HG02973 (cell line): ENCODE results near the gene ZBTB48.
"Not testable (repeated sequence)": the region's sequence is repeated elsewhere in the genome, so short reads cannot be mapped to it uniquely, and the experiment has no call there.

Source experiments
- ATAC-seq: cut with Tn5 transposase; IDR thresholded peaks from one replicate; pipeline ENCODE4 v1.9.1; 2021; ENCODE audit warnings: moderate library complexity; ENCODE audit not compliant: unreplicated experiment

ZBTB48 gene

DNA sequence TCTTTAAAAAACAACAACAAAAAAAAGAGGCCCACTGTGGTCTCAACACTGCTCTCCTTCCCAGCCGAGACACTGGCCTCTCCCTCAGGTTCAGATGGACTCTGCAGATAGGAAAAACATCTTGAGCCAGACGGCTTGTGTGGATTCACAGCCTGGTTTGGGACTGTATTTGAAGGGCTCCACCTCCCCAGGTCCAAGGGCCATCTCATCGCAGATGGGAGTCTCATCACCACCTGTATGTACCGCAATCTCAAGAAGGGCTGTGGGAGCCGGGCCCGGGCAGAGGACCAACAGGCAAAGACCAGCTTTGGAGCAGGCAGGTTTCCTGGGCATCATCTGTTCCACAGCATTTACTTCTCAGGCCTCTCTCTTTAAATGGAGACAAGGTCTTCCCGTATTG lies 10.3 kb downstream of the ZBTB48 start:
- ATAC-seq: no peak

DNA sequence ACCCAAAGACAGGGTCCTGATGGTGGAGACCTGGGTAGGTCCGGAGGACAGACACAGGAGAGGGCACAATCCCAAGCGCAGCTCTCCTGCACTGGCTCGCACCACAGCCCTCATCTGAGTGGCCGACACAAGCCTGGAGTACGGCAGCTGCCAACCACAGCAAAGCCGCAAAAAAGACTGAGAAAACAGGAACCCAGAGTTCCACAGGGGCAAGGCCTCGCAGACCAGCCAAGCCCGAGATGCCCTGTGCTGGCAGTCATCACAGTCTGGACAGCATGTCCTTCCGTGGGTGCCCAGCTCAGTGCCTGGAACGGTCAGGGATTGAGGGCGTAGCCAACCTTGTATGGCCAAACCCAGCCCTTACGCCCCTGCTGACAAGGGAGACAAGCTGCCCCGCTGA lies 11.4 kb downstream of the ZBTB48 start:
- ATAC-seq: no peak

DNA sequence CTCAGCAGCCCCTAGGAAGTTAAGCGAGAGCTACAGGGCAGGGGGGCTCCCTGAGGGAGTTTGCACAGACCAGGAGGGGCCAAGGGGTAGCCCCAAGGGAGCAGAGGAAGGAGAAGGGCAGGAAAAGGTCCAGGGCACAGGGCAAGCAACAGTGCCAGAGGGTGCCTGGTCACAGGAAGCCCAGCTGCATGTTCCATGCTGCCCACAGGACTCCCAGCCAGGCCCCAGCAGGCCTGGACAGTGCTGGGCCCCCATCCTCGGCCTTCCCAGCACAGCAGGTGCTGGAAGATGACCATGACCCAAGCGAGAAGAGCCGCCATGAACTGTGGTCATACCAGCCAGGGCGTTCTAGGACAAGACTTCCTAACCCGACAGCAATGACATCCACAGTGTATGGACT lies 11.8 kb downstream of the ZBTB48 start:
- no peak for ATAC-seq

DNA sequence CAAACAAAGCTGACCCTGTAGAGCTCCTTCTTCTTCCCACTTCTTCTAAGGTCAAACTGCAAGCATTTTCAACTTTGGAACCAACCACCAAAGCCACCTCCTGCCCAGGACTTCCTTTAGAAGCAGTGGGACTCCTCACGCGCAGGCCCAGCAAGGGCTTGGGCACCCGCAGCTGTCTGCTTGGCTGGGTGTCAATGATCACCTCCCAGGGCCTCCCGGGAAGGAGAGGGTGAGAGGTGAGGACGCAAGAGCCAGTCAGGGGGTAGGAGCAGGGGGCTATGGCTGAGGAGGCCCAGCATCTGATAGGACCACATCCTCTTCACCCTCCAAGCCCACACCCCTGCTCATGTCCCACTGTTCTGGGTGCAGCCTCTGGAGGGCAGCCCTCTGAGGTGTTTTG lies 12.6 kb downstream of the ZBTB48 start:
- no peak for ATAC-seq

DNA sequence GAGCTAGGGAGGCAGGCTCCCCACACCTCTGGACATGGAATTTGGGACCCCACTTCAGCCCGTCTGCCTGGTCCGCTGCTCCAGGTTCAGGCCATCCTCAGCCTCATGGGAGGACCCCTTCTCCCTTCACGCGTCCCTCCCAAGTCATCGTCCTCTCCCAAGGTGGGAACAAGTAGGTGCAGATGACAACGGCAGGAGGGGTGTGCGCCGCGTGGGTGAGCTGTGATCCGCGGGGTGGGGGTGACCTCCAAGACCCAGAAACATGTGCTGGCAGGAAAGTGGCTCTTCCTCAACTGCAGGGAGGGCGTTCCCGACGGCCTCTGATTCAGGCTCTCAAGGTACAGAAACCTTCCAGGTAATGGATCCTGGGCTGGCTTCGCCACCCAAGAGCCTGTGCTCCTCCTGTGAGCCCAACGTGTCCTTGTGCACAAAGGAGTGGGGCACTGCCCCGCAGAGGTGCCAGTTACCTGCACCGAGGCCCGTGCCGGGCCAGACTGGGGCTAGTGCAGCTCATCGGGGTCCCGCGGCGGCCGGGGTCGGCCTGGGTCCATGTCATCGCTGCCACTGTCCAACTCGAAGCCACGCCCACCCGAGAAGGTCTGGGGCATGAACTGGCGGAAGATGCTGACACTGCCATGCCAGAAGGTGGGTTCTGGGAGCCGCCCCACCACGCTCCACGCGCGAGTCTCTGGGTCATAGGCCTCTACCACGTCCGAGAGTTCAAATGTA lies 13.2 kb downstream of the ZBTB48 start:
- ATAC-seq: no peak

DNA sequence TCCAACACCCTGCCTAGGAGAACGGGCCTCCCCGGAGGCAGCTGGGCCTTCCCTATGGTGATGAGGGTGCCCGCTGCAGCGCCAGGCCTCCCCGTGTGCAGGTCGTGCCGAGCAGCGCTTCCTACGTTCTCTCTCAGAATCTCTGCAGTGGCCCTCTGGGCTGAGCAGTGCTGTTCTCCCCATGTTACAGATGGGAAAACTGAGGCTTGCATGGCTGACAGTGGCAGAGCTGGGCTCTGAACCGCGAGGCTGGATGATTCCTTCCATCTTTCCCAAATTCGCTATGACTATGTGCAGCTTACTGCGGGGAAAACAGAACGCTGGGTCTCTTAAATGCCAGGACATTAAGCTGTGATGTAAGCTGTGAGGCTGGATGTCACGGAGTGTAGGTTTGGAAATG lies 14.0 kb downstream of the ZBTB48 start:
- ATAC-seq: no peak

DNA sequence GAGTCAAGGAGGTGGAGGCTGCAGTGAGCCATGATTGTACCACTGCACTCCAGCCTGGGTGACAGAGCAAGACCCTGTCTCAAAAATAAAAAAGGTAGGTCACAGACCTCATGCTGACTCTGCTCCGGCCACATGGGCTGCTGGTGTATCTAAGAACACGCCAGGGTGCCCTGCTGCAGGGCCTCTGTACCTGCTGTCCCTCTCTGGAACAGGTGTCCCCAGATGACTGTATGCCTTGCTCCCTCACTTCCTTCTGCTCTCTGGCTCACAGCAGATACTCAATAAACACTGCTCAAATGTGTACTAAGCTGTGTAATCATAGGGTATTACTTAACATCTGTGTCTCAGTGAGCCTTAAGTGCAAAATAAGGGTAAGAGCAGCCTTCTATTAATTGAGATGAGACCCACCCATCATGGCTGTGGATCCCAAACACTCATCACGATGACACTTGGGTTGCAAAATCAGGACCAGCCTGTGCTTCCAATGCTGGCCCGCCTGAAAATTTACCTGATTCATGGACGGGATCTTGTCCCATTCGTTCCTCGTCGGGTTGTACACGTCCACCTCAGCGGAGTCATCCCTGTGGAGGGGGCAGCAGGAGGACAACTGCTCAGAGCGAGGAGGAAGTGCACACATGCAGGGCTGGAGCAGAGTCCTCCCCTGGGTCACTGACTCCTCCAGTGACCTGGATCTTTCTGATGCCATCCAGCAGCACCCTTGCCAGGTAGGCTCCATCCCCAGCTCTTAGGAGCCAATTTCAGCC lies 15.4 kb downstream of the ZBTB48 start:
- ATAC-seq: no peak

DNA sequence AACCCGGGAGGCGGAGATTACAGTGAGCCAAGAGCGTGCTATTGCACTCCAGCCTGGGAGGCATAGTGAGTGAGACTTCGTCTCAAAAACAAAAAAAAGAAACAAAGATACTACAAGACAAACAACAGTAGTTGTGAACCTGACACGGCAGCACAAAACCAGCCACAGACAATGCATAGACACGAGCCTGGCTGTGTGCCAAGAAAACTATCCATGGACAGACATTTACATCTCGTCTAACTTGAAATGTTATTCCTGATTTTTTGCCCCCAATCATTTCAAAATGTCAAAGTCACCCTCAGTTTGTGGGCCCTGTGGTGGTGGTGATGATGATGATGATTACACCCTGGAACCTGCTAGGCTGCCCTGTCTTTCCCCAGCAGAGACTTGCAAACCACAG lies 16.6 kb downstream of the ZBTB48 start:
- no peak for ATAC-seq

DNA sequence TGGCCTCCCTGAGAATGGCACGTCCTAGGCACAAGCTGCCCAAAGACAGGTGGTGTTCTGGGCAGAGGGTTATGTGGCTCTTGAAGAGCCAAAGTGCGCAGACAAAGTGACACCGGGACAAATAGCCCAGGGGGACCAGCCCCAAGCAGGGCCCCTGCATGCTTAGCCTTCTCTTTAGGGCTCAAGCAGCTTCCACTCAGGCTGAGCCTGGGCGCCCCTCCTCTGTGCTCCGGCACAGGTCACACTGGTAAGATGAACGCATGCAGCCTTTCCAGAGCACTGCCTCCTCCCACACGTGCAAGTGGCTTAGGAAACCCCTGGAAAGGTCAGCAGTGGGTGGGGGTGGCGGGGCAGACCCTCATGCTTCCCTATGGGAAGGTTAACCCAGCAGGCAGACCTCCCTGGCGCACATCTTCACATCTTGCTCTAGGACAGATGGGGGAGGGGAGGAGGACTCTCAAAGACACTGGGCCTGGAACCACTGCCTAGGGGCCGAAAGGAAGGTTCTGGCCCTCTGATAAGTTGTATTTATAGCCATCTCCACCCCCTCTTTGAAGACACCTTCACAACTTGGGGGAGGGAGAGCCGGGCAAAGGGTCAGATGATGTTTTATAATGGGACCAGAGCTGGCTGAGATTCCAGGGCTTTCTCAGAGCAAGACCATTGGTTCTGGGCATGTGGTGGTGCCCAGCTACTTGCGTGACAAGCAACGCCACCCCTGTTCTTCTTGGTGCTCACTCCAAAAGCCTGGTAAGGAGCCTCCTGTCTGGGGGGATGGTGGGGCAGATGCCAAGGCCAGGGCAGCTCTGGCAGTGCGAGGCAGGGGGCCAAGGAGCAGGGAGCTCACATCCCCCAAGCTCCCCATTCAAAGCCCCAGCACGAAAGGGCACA lies 17.3 kb downstream of the ZBTB48 start:
- ATAC-seq: no peak

DNA sequence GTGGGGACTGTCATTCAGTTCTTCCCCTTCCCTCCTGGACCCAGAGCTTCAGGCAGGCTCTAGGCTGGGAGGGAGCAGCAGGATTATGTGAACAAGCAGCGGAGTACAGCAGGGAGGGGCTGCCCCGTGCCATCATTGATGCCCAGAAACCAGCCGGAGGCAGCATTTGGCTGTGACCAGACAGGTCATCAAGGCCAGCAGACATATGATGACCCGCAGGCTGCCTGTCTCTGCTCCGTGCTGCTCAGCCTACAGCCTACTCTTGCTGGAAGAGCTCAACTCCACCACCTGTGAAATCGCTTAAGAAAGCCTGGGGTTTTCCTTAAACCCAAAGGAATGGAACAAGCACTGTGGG lies 18.0 kb downstream of the ZBTB48 start:
- ATAC-seq: no peak

DNA sequence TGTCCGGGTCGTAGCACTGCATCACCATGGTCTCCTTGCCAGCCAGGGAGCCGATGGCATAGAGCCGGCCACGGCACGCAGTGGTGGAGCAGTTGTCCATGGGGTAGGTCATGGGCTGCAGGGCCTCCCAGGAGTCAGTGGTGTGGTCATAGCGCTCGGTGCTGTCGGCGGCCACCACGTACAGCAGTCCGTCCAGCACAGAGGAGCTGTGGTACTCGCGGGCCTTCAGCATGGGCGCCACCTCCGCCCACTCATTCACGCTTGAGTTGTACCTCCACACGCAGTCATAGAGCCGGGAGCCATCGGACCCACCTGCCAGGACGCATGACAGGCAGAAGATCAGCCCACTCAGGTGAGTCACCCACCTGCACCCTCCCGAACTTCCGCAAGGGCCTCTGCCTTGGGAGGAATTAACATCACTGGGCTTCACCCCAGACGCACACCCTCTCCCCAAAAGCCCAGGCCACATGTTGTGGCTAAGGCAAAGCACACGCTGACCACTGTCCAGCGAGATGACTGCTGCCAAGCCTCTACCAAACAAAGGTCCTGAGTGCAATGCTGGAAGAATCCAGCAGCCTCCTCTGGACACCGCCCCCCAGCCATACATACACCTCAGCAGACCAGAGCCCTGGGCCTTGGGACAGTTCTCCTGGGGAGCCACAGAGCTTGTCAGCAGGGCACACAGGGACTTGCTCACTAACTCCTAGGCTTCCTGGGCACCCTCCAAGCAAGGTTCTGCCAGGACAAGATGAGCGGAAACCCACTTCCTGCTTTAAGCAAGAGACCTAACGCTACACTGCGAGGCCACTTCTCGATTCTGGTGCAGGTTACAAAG lies 19.6 kb downstream of the ZBTB48 start:
- ATAC-seq: no peak

DNA sequence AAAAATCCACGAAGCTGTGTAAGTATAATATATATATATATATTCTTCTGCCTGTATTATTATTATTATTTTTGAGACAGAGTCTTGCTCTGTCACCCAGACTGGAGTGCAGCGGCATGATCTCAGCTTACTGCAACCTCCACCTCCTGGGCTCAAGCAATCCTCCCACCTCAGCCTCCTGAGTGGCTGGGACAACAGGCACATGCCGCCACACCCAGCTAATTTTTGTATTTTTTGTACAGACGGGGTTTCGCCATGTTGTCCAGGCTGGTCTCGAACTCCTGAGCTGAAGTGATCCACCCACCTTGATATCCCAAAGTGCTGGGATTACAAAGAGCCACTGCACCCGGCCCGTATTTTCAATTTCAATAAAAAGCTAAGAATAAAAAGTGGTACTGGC lies 20.2 kb downstream of the ZBTB48 start:
- not testable (repeated sequence) for ATAC-seq

DNA sequence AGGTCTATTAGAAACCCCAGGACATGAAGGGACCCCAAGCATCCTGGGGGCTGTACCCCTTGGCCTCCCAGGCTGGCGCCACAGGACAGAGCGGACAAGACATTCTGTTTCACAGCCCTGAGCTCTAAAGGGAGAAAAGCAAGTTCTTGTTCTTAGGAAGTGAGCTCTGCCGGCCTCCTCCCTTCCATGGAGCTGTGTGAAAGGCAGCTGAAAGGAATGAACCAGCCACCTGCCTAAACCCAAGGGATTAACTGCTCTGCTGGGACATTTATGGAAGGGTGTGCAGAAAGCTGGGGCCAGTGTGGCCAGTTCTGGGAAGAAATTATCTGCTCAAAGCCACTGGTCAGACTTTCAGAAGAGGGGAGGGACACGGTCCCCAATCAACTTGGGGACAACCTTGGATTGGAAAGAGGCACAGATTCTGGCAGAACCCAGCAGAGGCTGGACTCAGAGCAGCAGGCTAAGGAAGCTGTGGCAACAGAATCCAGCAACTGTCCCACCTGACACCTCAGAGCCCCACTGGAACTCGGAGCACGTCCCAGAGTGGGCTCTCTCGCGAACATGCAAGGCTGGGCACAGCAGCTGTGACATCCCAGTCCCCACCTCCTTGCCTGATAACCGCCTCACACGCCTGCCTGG lies 20.7 kb downstream of the ZBTB48 start:
- no peak for ATAC-seq

DNA sequence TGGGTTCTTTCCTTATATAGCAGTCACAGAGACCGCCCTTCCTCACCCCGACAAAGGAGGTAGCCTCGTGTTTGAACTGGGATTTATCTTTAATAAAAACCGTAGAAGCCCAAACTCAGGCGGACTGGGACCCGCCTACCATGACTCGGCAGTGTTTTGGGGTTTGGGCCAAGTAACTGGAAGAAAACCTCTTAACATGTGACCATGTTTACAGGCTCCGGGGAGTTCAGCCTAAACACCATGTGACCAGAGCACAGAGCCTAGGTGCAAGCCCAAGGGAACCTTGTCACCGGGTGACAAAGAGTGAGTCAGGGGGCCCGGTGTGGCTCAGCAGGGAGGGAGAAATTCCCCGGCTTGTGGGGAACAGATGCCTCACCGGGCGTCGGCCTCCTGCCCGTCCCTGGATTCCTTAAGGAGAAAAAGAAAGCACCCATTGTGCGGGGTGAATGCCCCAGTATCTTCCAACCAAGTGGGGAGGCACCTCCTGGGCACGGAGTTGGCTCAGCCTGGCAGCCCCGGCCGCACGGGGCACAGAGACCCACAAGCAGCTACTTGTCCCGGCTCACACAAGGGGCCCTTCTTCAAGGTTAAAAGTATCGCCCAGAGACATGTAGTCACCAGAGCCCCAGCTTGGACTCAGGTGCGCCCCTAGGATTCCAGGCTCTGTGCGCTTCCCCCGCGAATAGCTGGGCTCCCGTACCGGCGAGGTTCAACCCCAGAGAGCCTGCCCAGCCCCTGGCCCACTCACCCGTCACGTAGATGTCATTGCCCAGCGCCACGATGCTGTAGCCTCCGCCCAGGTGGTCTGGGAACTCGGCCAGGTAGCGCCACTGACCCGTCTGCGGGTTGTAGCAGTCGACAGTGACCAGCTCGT lies 21.5 kb downstream of the ZBTB48 start:
- peak; percentile 26 for ATAC-seq

DNA sequence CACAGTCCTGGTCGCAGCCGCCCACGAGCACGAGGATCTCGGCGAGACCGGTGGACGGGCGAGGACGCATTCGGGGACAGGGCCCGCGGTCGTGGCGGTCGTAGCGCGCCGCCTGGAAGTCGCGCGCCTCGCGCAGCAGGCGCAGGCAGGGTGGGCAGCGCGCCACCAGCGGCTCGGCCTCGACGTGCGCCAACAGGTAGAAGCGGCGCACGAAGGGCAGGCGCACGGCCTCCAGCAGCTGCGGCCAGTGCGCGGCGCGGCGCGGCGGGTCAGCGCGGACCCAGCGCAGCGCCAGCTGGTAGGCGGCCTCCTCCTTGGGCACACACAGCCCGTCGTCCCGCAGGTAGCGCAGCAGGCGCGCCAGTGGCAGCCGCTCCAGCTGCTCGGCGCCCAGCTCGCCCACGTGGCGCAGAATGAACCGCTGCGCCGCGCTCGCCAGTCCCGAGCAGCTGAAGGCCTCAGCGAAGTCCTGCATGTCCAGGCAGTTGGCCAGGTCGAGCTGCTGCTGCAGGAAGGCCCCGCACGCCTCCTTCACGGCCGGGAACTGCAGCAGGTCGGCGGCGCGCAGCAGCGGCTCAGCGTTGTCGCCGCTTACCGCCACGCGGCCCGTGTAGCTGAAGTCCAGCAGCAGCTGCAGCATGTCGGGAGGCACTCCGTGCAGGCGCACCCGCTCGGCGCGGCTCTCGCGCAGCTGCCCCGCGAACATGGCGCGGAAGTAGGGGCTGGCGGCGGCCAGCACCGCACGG lies 22.3 kb downstream of the ZBTB48 start:
- ATAC-seq: peak; percentile 29

DNA sequence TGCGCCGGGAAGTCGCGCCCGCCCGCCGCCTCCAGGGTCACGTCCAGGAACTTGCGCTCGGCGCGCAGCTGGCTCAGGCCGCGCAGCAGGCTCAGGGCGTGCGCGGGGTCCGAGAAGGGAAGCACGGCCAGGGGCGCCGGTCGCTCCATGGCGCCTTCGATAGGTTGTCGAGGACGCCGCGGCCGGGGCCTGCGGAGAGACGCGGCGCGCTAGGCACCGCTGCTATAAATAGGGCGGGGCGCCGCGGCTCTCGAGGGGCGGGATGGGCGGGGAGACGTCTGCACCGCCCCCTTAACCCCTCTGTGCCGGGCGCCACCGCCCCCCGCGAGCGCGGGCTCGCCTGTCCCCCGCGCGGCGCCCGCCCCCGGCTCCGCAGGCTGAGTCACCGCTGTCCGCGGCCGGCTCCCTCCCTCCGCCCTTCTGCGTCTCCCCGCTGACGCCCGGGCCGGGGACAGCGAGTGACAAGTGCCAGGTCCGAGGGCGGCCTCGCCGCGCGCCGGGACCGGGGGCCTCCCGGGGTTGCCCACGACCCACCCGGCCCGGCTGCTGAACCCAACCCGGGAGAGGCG lies 23.0 kb downstream of the ZBTB48 start, which contains the start of gene KLHL21:
Gene KLHL21, minus strand, starts transcription at position 201 of the 569 bp plus-strand sequence. Its CDS starts 52 bp downstream, at position 149.
- ATAC-seq: peak; percentile 42

DNA sequence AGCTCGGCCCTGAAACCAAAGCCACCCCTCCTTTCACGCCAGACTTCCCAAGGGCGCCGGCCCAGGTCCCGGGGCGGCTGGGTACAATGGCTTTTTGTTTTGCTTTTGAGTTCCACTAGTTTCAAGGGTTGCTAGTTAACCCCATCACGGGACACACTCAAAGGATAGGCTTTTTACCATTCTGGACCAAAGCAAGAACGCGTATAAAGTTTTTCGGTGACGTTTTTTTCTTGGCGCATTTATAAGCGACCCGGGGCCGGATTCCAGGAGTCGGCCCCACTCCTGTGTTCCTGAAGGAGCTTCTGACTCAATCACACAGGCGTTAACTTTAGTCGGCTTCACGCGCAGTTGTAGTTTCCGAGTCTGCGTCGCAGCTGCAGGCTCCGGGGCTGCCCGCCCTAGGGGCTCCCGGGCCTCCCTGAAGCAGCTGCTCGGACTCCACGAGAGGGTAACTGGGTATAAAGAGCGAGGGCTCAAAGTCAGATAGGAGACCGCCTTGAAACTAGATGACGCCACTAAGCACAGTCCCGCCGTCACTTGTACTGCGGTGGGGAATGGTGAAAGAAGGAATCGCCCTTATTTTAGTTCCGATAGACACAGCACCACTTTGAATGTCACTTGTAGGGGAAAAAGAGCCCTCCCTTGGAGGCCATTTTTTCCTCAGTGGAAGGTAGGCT lies 23.6 kb downstream of the ZBTB48 start:
- peak; percentile 22 for ATAC-seq
